SKM-1 (cell line): ENCODE results near the gene ARHGEF4.

ENCODE experiments used
- DNase-seq: peaks from one replicate; lab custom pipeline; 2025; ENCODE audit not compliant: unreplicated experiment; lab: John Stamatoyannopoulos, UW

The ARHGEF4 gene, protein sequence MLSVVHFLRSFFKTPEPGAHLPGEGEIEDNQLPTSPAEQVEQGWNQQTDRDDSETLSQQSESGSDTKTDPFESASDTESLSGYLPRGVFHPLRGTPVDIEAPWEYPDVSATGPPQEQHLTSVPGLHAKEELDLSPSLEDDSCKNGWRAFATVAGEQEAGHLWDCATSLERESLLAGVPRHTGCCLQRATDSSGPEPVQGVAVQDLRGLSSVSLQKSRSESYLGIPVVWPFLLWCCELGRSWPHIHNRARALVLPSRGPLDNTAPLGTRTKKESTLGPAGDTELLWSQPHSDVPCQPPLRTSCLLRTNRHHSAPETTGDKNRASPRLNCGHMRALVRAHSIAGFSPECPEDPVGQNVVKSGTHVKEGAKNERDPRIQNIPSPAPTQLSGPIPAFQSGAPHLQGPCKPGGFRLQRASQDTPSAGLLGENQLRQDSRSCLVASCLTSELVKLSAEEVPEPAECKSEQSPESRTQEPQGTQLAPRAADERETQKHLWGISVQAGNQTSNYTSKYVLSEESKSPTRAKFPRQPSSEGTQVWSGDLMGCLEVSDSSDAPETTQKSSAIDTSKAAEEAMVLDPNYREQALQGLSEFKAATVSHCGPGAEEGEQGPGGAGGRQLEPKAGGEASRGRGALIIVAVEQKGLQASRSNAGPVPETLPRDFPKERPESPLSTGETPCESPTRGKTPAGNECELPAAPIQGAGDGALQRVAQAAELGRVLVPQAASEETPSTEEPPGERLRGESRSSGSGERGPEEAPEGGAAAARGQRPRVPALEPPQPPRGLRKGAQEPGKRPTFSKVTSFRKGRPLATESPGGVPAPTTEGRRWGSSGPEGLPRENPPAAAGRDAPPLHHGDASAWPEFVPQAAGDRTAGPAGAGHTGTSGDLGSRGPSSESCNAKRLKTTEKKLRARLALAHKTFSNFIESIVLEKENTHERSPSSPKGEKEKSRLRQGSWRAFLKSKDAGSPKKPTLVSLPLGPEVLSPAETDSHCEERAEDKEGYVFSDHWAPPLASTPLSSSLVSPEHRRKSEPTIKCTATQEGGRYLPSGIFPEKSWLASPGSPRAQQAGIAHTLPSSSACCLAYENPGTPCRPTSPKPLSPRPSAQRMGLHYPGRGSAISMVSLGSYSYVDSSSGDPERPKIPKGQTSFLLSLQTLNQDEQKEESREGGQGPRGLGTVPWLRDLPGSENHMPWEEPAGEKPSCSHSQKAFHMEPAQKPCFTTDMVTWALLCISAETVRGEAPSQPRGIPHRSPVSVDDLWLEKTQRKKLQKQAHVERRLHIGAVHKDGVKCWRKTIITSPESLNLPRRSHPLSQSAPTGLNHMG (N-terminal part only)

GRCh38 chr2:130836501-130837174, at the start of gene ARHGEF4:
Gene ARHGEF4, plus strand, starts transcription at chr2:130836914. Its CDS starts 40 bp downstream, at chr2:130836954.
- DNase-seq, result no peak

GRCh38 chr2:130787841-130788240, 48.9 kb upstream of the ARHGEF4 start:
- DNase-seq, result no peak

GRCh38 chr2:130790312-130790711, 46.4 kb upstream of the ARHGEF4 start:
- DNase-seq, result no peak

DNA sequence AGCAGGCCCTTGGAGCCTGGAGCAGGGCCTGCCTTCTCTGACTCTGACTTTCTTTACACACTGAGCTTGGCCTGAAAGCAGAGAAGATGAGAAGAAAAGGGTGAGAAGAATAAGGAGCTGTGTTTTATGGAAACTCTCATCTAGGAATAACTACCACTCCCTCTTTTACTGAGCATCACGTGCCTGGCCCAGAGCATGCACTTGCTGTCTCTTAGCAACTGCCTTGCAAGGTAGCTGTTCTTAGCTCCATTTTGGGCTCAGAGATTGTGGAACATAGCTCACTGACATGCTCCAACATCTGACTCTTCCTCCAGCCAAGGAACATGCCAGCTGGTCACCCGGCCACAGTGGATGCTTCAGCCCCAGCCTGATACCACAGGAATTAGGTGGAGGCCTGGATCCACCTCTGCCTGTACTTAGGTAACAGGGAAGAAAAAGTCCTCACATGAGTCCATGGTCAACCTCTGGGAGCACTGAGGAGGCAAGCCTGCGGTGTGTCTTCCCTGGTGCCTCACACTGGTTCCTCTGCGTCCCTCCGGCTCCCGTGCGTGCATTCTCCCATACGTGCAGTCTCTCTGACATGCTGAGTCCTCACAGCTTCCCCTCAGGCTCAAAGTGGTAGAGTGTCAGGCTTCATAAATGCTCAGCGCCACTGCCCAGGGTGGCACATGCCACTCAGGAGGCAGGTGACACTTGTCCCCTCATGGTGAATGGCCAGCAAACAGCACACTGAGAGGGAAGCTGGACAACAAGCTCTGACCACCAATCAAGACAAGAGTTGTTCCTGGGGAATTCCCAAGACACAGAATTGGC, 45.7 kb upstream of the ARHGEF4 start:
- DNase-seq, result no peak

DNA sequence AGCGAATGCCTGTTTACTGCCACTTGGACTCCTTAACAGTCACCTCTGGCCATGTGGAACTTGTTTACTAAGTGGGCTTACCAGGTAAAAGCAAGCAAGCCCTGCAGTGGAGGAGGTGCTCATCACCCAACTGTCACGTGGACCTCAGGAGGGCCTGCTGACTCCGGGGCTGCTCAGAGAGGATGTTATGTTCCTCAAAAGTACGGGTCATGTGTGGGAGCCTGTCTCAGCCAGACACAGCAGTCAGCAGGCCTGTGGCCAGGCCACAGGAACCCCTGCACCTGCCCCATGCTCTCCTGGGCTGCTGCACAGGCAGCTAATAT, 45.1 kb upstream of the ARHGEF4 start:
- no peak for DNase-seq

DNA sequence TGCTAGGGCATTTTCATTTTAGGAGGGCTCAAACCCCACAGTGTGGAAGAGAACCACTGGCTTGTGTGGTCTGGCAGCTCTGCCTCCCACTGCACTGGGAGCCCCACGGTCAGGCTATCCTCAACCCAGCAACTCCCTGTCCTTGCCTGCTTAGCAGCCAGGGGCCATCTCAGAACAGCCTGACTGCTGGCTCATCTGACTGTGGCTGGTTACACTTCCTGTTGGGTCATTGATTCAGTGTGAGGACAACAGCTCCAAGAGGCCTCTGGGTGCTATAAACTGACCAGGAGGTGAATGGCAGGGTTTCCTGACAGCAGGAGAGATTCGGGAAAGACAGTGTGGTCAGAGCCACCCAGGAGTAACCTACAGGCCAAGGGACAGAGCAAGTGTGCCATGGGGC, 41.3 kb upstream of the ARHGEF4 start:
- DNase-seq, result no peak

DNA sequence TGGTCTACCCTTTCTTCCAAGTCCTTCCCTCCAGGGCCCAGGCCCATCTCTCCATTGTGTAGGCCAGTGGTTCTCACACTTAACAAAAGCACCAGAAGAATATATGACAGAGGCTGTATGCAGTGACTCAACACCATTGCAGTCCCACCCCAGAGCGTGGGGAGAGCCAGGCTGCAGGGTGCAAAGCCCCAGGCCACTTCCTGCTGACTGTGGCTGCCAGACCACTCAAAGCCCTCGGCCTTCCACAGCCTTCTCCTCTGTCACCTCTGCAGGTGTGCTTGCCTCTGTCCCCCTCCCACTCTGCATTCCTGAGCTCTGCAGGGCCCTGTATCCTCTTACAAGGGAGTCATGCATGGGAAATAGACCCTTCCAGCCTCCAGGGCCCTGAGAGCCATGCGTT, 40.4 kb upstream of the ARHGEF4 start:
- no peak for DNase-seq

GRCh38 chr2:130797493-130798435, 39.0 kb upstream of the ARHGEF4 start:
- DNase-seq, result peak; percentile 44

DNA sequence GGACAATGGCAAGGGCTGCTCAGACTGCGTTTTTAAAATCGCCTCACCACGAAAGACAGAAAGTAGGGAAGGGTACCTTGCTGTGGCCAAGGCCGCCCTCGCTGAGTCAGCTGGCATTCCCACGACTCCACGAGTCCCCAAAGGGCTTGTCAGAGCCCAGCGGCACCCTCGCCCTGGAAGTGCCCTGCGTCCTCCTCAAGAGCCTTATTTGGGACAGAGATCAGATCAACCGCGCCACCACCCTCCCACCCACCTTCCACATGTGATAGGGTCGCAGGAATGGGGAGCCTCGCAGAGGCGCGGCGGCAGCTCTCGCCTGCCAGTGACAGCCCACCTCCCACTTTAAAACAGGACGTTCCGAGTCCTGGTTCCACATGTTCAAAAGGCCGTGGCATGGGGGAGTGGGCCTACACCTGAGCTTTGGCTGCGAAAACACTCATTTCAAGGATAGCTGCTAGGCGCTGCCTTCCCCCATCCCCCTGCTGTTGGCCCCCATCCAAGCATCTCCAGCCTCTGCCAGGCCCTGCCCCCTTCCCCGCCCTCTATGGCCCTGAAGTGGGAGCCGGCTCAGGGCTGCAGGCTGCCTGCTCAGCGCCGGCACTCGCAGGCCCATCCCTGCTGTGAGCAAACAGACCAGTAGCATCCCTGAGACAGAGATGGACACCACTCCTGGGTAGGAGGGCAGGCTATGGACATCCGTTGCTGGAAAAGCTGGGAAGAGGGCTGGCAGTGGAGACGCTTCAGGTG, 38.1 kb upstream of the ARHGEF4 start:
- no peak for DNase-seq

GRCh38 chr2:130799295-130799694, 37.4 kb upstream of the ARHGEF4 start:
- no peak for DNase-seq

GRCh38 chr2:130805613-130806012, 31.1 kb upstream of the ARHGEF4 start:
- no peak for DNase-seq

GRCh38 chr2:130806370-130806769, 30.3 kb upstream of the ARHGEF4 start:
- DNase-seq, result no peak

GRCh38 chr2:130807659-130808385, 28.9 kb upstream of the ARHGEF4 start:
- DNase-seq, result no peak

- DNase-seq, result peak; percentile 21
Observed at GRCh38 chr2:130808482-130809268, 28.0 kb upstream of the ARHGEF4 start.

DNA sequence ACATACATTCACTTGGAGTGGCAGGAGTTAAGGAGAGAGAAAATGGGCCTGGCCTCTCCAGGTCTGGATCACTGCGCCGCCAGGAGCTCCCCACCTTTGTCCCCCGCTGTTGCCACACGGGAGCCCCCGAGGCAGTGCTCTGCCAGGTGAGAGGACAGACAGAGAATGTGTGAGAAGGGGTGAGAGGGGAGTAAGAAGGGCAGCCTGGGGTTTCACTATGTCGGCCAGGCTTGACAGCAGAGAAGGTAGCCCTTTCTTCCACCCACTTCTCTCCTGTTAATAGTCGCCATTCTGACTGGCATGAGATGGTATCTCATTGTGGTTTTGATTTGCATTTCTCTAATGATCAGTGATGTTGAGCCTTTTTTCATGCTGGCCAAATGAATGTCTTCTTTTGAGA, 26.2 kb upstream of the ARHGEF4 start:
- no peak for DNase-seq

DNA sequence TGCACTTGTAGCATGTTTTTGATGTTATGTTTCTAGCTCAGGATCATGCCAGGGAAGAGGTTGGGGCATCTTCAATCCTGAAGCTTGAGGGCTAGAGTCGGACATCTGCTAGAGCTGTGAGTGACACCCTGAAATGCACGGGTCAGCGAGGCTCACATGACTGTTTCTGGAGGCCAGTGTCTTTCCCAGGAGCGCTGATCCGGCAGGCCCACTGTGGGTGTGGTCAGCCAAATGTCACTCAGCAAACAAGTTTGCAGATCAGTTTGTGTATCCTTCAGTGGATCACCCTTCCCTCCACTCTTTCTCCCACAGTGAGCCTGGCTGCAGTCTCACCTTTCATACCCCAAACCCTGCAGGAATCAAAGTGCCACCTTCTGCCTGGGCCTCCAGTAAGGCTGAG, 23.0 kb upstream of the ARHGEF4 start:
- DNase-seq, result no peak
